ENCODE results near the gene LSP1. TPM values are rescaled to one million over a fixed set of nuclear protein-coding genes. Genes with fewer than 3 reads are reported as not detected.

The LSP1 gene
- total RNA-seq, 1 experiment from 2014 or later, result 0.90 TPM

- ChIA-PET POLR2A (interaction anchor here (0.7 kb wide), 1 partner anchor 95 kb away, joined by 3 read pairs; no protein-coding TSS in a partner anchor), CTCF (interaction anchor here (0.5 to 1.9 kb wide), 3 partner anchors 61 to 136 kb away, joined by 3 to 9 read pairs (median 5); no protein-coding TSS in a partner anchor)
- TF ChIP-seq SIN3A (IDR thresholded peaks at IDR 0.05; ENCODE audit: borderline replicate concordance, insufficient read depth, low read depth, low read length) (no peak), TCF7L2 (IDR thresholded peaks at IDR 0.05; ENCODE audit: low read depth, low read length) (peak; percentile 60; the same call in 1 of the 2 replicates), POLR2AphosphoS5 (IDR thresholded peaks at IDR 0.05; ENCODE audit: low read depth, low read length) (peak; percentile 93)
- TF ChIP-seq, protein P1, sequence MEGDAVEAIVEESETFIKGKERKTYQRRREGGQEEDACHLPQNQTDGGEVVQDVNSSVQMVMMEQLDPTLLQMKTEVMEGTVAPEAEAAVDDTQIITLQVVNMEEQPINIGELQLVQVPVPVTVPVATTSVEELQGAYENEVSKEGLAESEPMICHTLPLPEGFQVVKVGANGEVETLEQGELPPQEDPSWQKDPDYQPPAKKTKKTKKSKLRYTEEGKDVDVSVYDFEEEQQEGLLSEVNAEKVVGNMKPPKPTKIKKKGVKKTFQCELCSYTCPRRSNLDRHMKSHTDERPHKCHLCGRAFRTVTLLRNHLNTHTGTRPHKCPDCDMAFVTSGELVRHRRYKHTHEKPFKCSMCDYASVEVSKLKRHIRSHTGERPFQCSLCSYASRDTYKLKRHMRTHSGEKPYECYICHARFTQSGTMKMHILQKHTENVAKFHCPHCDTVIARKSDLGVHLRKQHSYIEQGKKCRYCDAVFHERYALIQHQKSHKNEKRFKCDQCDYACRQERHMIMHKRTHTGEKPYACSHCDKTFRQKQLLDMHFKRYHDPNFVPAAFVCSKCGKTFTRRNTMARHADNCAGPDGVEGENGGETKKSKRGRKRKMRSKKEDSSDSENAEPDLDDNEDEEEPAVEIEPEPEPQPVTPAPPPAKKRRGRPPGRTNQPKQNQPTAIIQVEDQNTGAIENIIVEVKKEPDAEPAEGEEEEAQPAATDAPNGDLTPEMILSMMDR (IDR thresholded peaks at IDR 0.05), result no peak
- TF ChIP-seq, protein P2, sequence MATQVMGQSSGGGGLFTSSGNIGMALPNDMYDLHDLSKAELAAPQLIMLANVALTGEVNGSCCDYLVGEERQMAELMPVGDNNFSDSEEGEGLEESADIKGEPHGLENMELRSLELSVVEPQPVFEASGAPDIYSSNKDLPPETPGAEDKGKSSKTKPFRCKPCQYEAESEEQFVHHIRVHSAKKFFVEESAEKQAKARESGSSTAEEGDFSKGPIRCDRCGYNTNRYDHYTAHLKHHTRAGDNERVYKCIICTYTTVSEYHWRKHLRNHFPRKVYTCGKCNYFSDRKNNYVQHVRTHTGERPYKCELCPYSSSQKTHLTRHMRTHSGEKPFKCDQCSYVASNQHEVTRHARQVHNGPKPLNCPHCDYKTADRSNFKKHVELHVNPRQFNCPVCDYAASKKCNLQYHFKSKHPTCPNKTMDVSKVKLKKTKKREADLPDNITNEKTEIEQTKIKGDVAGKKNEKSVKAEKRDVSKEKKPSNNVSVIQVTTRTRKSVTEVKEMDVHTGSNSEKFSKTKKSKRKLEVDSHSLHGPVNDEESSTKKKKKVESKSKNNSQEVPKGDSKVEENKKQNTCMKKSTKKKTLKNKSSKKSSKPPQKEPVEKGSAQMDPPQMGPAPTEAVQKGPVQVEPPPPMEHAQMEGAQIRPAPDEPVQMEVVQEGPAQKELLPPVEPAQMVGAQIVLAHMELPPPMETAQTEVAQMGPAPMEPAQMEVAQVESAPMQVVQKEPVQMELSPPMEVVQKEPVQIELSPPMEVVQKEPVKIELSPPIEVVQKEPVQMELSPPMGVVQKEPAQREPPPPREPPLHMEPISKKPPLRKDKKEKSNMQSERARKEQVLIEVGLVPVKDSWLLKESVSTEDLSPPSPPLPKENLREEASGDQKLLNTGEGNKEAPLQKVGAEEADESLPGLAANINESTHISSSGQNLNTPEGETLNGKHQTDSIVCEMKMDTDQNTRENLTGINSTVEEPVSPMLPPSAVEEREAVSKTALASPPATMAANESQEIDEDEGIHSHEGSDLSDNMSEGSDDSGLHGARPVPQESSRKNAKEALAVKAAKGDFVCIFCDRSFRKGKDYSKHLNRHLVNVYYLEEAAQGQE (IDR thresholded peaks at IDR 0.05; ENCODE audit: insufficient read depth in 1 of 2, low read depth in 2 of 2, low read length in 1 of 2), result peak in 1 of 2 experiments; percentile 60; a peak in 1 of 4 replicates
- no peaks in the 10 kb centered on the region for H3K27me3 ChIP-seq (ENCODE audit: control insufficient read depth, insufficient read depth, low read length)
- intact Hi-C loops (cut with micrococcal nuclease; ENCODE audit: unreplicated experiment) (loop anchor here (5.0 to 10.0 kb wide), 2 partner anchors 175 to 282 kb away; no protein-coding TSS in a partner anchor), in situ Hi-C loops (cut with HindIII; ENCODE audit: low pct_unique_long_range_greater_than_20kb, low sequenced_read_pairs) (no loop called here)
- H3K4me3 ChIP-seq (ENCODE audit: low read depth in 2 of 2, low read length in 2 of 2), result no peak overlapping the region
- no peaks in the 10 kb centered on the region for H3K36me3 ChIP-seq (ENCODE audit: control insufficient read depth, insufficient read depth, low read length)
- H3K9me3 ChIP-seq (ENCODE audit: control insufficient read depth, insufficient read depth, low read depth, low read length), result no peaks in the 10 kb centered on the region
- DNase-seq (ENCODE audit: low read depth, low spot score) (no peak), ATAC-seq (peak; percentile 72)
- H3K27ac ChIP-seq (ENCODE audit: low read length), result peak overlapping the region; percentile 99
- H3K4me1 ChIP-seq (ENCODE audit: control insufficient read depth, insufficient read depth, low read length), result peaks cover 77% of the 10 kb centered on the region
- no TSS peak for BruUV-seq (replicated peaks)
Measured at GRCh38 chr11:1827095-1827813, 25.6 kb upstream of the LSP1 start.

GRCh38 chr11:1827931-1828330, 25.0 kb upstream of the LSP1 start:
- Histone ChIP-seq H3K4me3 (ENCODE audit: low read depth in 2 of 2, low read length in 2 of 2) (no peak overlapping the region), H3K27me3 (ENCODE audit: control insufficient read depth, insufficient read depth, low read length) (no peaks in the 10 kb centered on the region), H3K36me3 (ENCODE audit: control insufficient read depth, insufficient read depth, low read length) (no peaks in the 10 kb centered on the region), H3K9me3 (ENCODE audit: control insufficient read depth, insufficient read depth, low read depth, low read length) (no peaks in the 10 kb centered on the region), H3K27ac (ENCODE audit: low read length) (peak overlapping the region; percentile 99), H3K4me1 (ENCODE audit: control insufficient read depth, insufficient read depth, low read length) (peaks cover 84% of the 10 kb centered on the region)
- ChIA-PET CTCF (interaction anchor here (1.0 to 7.7 kb wide), 2 partner anchors 72 to 135 kb away, joined by 6 to 168 read pairs; no protein-coding TSS in a partner anchor), POLR2A (interaction anchor here (0.6 kb wide), 2 partner anchors 12 to 42 kb away, joined by 3 read pairs; no protein-coding TSS in a partner anchor)
- BruUV-seq (replicated peaks), result no TSS peak
- in situ Hi-C loops (cut with HindIII; ENCODE audit: low pct_unique_long_range_greater_than_20kb, low sequenced_read_pairs) (no loop called here), intact Hi-C loops (cut with micrococcal nuclease; ENCODE audit: unreplicated experiment) (loop anchor here (2.0 to 10.0 kb wide), 3 partner anchors 135 to 283 kb away; no protein-coding TSS in a partner anchor)
- ATAC-seq, result no peak
- no peak for DNase-seq (ENCODE audit: low read depth, low spot score)
- TF ChIP-seq SIN3A (IDR thresholded peaks at IDR 0.05; ENCODE audit: borderline replicate concordance, insufficient read depth, low read depth, low read length), result no peak
- TF ChIP-seq, protein P2 (IDR thresholded peaks at IDR 0.05; ENCODE audit: insufficient read depth in 1 of 2, low read depth in 2 of 2, low read length in 1 of 2), result no peak
- TF ChIP-seq, protein P1 (IDR thresholded peaks at IDR 0.05), result no peak
- 0 out of 2 replicates have a peak, but pooled peaks have one; percentile 2 for TF ChIP-seq TCF7L2 (IDR thresholded peaks at IDR 0.05; ENCODE audit: low read depth, low read length)
- TF ChIP-seq POLR2AphosphoS5 (IDR thresholded peaks at IDR 0.05; ENCODE audit: low read depth, low read length), result no peak

All from Panc1 (cell line).